OCI-LY7 (cell line): Measurements from ENCODE around the gene CIAO1.

Experiments
- CTCF ChIP-seq: fragments of 200-600 bp; sonication (generic); conservative IDR thresholded peaks from 2 replicates; pipeline ENCODE4 v1.5.1; 2014; ENCODE audit warnings: mild to moderate bottlenecking, antibody characterized with exemption, low read length, moderate library complexity, mixed read lengths
- EZH2phosphoT487 ChIP-seq: fragments of 200-600 bp; sonication (generic); IDR thresholded peaks from 2 replicates; pipeline ENCODE4 v1.6.1; 2018; ENCODE audit warnings: low read depth, borderline replicate concordance, mild to moderate bottlenecking, mixed run types, antibody characterized with exemption, low read length, moderate library complexity, mixed read lengths

- no peak for TF ChIP-seq CTCF
- TF ChIP-seq EZH2phosphoT487 = no peak
Observed at GRCh38 chr2:96239091-96239490, 26.9 kb upstream of the CIAO1 start.
